Activated naive CD4-positive, alpha-beta T cell treated with anti-CD3 and anti-CD28 coated beads, Interleukin-2, amount 10 ng/mL, durations not matched to agents 7 days and 5 days (primary cell): Measurements from ENCODE around the gene C17orf114.
A peak's percentile ranks its signal among the peaks of the same experiment; 100 is the strongest.

Experiments
- CTCF ChIA-PET: fragments of 350-600 bp; sonication (Branson Sonifier 250); formaldehyde crosslinking; loops from one replicate; lab custom pipeline; 2021; ENCODE audit warnings: antibody characterized with exemption; lab: Charles Lee
- DNase-seq: peaks from one replicate; pipeline ENCODE4 v3.0.0-alpha.2; 2020
- H3K27ac Mint-ChIP-seq: one replicate; pipeline ENCODE4 v1.8.0; 2021; ENCODE audit warnings: mild to moderate bottlenecking, moderate library complexity, mixed read lengths
- H3K27me3 Mint-ChIP-seq: one replicate; pipeline ENCODE4 v1.8.0; 2021; ENCODE audit warnings: mild to moderate bottlenecking, mixed read lengths
- H3K36me3 Mint-ChIP-seq: one replicate; pipeline ENCODE4 v1.8.0; 2021; ENCODE audit warnings: mixed read lengths
- H3K4me1 Mint-ChIP-seq: one replicate; pipeline ENCODE4 v1.8.0; 2021; ENCODE audit warnings: mixed read lengths
- H3K4me3 Mint-ChIP-seq: one replicate; pipeline ENCODE4 v1.8.0; 2021; ENCODE audit warnings: mild to moderate bottlenecking, moderate library complexity, mixed read lengths
- H3K9me3 Mint-ChIP-seq: one replicate; pipeline ENCODE4 v1.8.0; 2021; ENCODE audit warnings: mixed read lengths

The C17orf114 gene

GRCh38 chr17:4802228-4802627 is at the start of gene C17orf114:
TSS of gene C17orf114 (minus strand) at chr17:4802328.
- Mint-ChIP-seq H3K4me3 (no peak within 1 kb of the TSS), H3K27ac (no peak within 1 kb of the TSS), H3K27me3 (no peaks in the 10 kb centered on the region), H3K36me3 (peaks cover 7% of the 10 kb centered on the region), H3K9me3 (no peaks in the 10 kb centered on the region), H3K4me1 (peaks cover 6% of the 10 kb centered on the region)
- CTCF ChIA-PET = no interaction called here
- DNase-seq = no peak

- no peak overlapping the region for H3K27ac Mint-ChIP-seq
These were observed 49.0 kb upstream of the C17orf114 start for GRCh38 chr17:4851084-4851483.

GRCh38 chr17:4850246-4850645 is 48.1 kb upstream of the C17orf114 start:
- no peak for DNase-seq
- CTCF ChIA-PET = no interaction called here
- no peak overlapping the region for H3K4me3 Mint-ChIP-seq
- no peaks in the 10 kb centered on the region for H3K27me3 Mint-ChIP-seq
- no peak overlapping the region for H3K27ac Mint-ChIP-seq
- peaks cover 18% of the 10 kb centered on the region for H3K4me1 Mint-ChIP-seq
- H3K9me3 Mint-ChIP-seq = peaks cover 6% of the 10 kb centered on the region
- H3K36me3 Mint-ChIP-seq = peaks cover 26% of the 10 kb centered on the region

More at GRCh38 chr17:4851084-4851483, 49.0 kb upstream of the C17orf114 start:
- CTCF ChIA-PET = interaction anchor here (0.5 kb wide), 1 partner anchor 234 kb away, joined by 3 read pairs; no protein-coding TSS in a partner anchor
- Mint-ChIP-seq H3K4me3 (no peak overlapping the region), H3K27me3 (no peaks in the 10 kb centered on the region), H3K9me3 (peaks cover 6% of the 10 kb centered on the region), H3K36me3 (peaks cover 27% of the 10 kb centered on the region), H3K4me1 (peaks cover 18% of the 10 kb centered on the region)
- DNase-seq = no peak

GRCh38 chr17:4849011-4849536 is 46.9 kb upstream of the C17orf114 start:
- CTCF ChIA-PET = no interaction called here
- Mint-ChIP-seq H3K4me3 (no peak overlapping the region), H3K4me1 (peaks cover 18% of the 10 kb centered on the region)

GRCh38 chr17:4846635-4847390 is 44.7 kb upstream of the C17orf114 start:
- H3K4me3 Mint-ChIP-seq = no peak overlapping the region
- no peaks in the 10 kb centered on the region for H3K9me3 Mint-ChIP-seq
- no peaks in the 10 kb centered on the region for H3K27me3 Mint-ChIP-seq
- H3K36me3 Mint-ChIP-seq = peaks cover 14% of the 10 kb centered on the region
- CTCF ChIA-PET = no interaction called here
- H3K27ac Mint-ChIP-seq = no peak overlapping the region
- DNase-seq = no peak
- peaks cover 12% of the 10 kb centered on the region for H3K4me1 Mint-ChIP-seq

More at GRCh38 chr17:4849011-4849536, 46.9 kb upstream of the C17orf114 start:
- Mint-ChIP-seq H3K27me3 (no peaks in the 10 kb centered on the region), H3K36me3 (peaks cover 23% of the 10 kb centered on the region), H3K9me3 (peaks cover 6% of the 10 kb centered on the region), H3K27ac (no peak overlapping the region)
- DNase-seq = no peak

GRCh38 chr17:4845118-4845517 is 43.0 kb upstream of the C17orf114 start:
- Mint-ChIP-seq H3K9me3 (no peaks in the 10 kb centered on the region), H3K27ac (no peak overlapping the region), H3K36me3 (peaks cover 6% of the 10 kb centered on the region), H3K4me3 (no peak overlapping the region), H3K27me3 (no peaks in the 10 kb centered on the region), H3K4me1 (peaks cover 20% of the 10 kb centered on the region)
- CTCF ChIA-PET = no interaction called here
- DNase-seq = no peak

GRCh38 chr17:4843321-4844000 is 41.3 kb upstream of the C17orf114 start:
- no peak overlapping the region for H3K27ac Mint-ChIP-seq
- peaks cover 10% of the 10 kb centered on the region for H3K36me3 Mint-ChIP-seq
- CTCF ChIA-PET = no interaction called here
- peaks cover 25% of the 10 kb centered on the region for H3K4me1 Mint-ChIP-seq
- no peaks in the 10 kb centered on the region for H3K9me3 Mint-ChIP-seq
- no peak overlapping the region for H3K4me3 Mint-ChIP-seq
- H3K27me3 Mint-ChIP-seq = no peaks in the 10 kb centered on the region
- no peak for DNase-seq

- CTCF ChIA-PET = no interaction called here
- Mint-ChIP-seq H3K4me1 (peaks cover 29% of the 10 kb centered on the region), H3K9me3 (no peaks in the 10 kb centered on the region), H3K27me3 (no peaks in the 10 kb centered on the region), H3K36me3 (peaks cover 16% of the 10 kb centered on the region), H3K27ac (no peak overlapping the region), H3K4me3 (no peak overlapping the region)
- no peak for DNase-seq
These were observed 40.2 kb upstream of the C17orf114 start for GRCh38 chr17:4842376-4842775.

GRCh38 chr17:4840893-4841242 is 38.7 kb upstream of the C17orf114 start:
- peaks cover 35% of the 10 kb centered on the region for H3K4me1 Mint-ChIP-seq
- no peak overlapping the region for H3K27ac Mint-ChIP-seq
- CTCF ChIA-PET = no interaction called here
- DNase-seq = peak; percentile 22
- H3K4me3 Mint-ChIP-seq = no peak overlapping the region
- H3K36me3 Mint-ChIP-seq = peaks cover 20% of the 10 kb centered on the region
- H3K27me3 Mint-ChIP-seq = no peaks in the 10 kb centered on the region
- H3K9me3 Mint-ChIP-seq = no peaks in the 10 kb centered on the region

- Mint-ChIP-seq H3K27me3 (no peaks in the 10 kb centered on the region), H3K9me3 (no peaks in the 10 kb centered on the region), H3K27ac (no peak overlapping the region), H3K4me1 (peaks cover 42% of the 10 kb centered on the region), H3K4me3 (no peak overlapping the region), H3K36me3 (peaks cover 20% of the 10 kb centered on the region)
- no peak for DNase-seq
- CTCF ChIA-PET = interaction anchor here (0.5 to 1.4 kb wide), 2 partner anchors 41 to 508 kb away, joined by 3 read pairs; no protein-coding TSS in a partner anchor
These were observed 38.1 kb upstream of the C17orf114 start for GRCh38 chr17:4839965-4840892.

GRCh38 chr17:4839221-4839620 is 37.1 kb upstream of the C17orf114 start:
- Mint-ChIP-seq H3K4me3 (no peak overlapping the region), H3K4me1 (peaks cover 52% of the 10 kb centered on the region), H3K36me3 (peaks cover 19% of the 10 kb centered on the region), H3K9me3 (no peaks in the 10 kb centered on the region), H3K27ac (no peak overlapping the region), H3K27me3 (no peaks in the 10 kb centered on the region)
- CTCF ChIA-PET = interaction anchor here (1.4 kb wide), 1 partner anchor 42 kb away, joined by 3 read pairs; no protein-coding TSS in a partner anchor
- DNase-seq = no peak

- peaks cover 22% of the 10 kb centered on the region for H3K36me3 Mint-ChIP-seq
- H3K4me1 Mint-ChIP-seq = peaks cover 57% of the 10 kb centered on the region
- H3K4me3 Mint-ChIP-seq = no peak overlapping the region
- H3K9me3 Mint-ChIP-seq = no peaks in the 10 kb centered on the region
- no peak overlapping the region for H3K27ac Mint-ChIP-seq
- CTCF ChIA-PET = interaction anchor here (0.6 kb wide), 1 partner anchor 399 kb away, joined by 3 read pairs; no protein-coding TSS in a partner anchor
- DNase-seq = no peak
- no peaks in the 10 kb centered on the region for H3K27me3 Mint-ChIP-seq
These were observed 36.2 kb upstream of the C17orf114 start for GRCh38 chr17:4838309-4838785.

GRCh38 chr17:4837471-4838308 is 35.6 kb upstream of the C17orf114 start:
- Mint-ChIP-seq H3K27ac (no peak overlapping the region), H3K4me3 (no peak overlapping the region), H3K36me3 (peaks cover 22% of the 10 kb centered on the region), H3K4me1 (peaks cover 60% of the 10 kb centered on the region), H3K9me3 (no peaks in the 10 kb centered on the region), H3K27me3 (no peaks in the 10 kb centered on the region)
- DNase-seq = no peak
- CTCF ChIA-PET = interaction anchor here (0.6 to 1.2 kb wide), 2 partner anchors 271 to 400 kb away, joined by 3 read pairs; no protein-coding TSS in a partner anchor
